A673 (cell line): ENCODE data around the gene SLAMF8.

Experiments used
- EZH2 ChIP-seq: fragments of 200-600 bp; sonication (generic); IDR thresholded peaks from 2 replicates; pipeline ENCODE4 v1.6.1; 2017; ENCODE audit warnings: borderline replicate concordance, low read depth, mild to moderate bottlenecking, mixed read lengths, antibody characterized with exemption, low read length; ENCODE audit not compliant: poor library complexity, severe bottlenecking
- TF ChIP-seq, protein P1 (sequence below): fragments of 300-800, 200-600 bp; sonication (generic); conservative IDR thresholded peaks from 2 replicates; pipeline ENCODE4 v1.5.1; 2017; ENCODE audit warnings: low read depth, mild to moderate bottlenecking, antibody characterized with exemption, low read length, moderate library complexity, mixed read lengths

- TF ChIP-seq, protein P1, sequence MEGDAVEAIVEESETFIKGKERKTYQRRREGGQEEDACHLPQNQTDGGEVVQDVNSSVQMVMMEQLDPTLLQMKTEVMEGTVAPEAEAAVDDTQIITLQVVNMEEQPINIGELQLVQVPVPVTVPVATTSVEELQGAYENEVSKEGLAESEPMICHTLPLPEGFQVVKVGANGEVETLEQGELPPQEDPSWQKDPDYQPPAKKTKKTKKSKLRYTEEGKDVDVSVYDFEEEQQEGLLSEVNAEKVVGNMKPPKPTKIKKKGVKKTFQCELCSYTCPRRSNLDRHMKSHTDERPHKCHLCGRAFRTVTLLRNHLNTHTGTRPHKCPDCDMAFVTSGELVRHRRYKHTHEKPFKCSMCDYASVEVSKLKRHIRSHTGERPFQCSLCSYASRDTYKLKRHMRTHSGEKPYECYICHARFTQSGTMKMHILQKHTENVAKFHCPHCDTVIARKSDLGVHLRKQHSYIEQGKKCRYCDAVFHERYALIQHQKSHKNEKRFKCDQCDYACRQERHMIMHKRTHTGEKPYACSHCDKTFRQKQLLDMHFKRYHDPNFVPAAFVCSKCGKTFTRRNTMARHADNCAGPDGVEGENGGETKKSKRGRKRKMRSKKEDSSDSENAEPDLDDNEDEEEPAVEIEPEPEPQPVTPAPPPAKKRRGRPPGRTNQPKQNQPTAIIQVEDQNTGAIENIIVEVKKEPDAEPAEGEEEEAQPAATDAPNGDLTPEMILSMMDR: no peak
- TF ChIP-seq EZH2: no peak
Observed at GRCh38 chr1:159869607-159870006, 42.9 kb downstream of the SLAMF8 start.
